Activated T-helper 1 cell treated with Interleukin-2 at 50 U/mL for 16 hours (primary cell): ENCODE results near the gene CEMP1.
"Not testable (repeated sequence)": the region's sequence is repeated elsewhere in the genome, so short reads cannot be mapped to it uniquely, and the experiment has no call there.

Source experiments
- DNase-seq: peaks from one replicate; pipeline ENCODE4 v3.0.0-alpha.2; 2020; ENCODE audit warnings: low read depth

CEMP1 gene

GRCh38 chr16:2535625-2536013 lies 4.4 kb upstream of the CEMP1 start:
- no peak for DNase-seq

- not testable (repeated sequence) for DNase-seq
Measured at GRCh38 chr16:2534335-2534734, 3.1 kb upstream of the CEMP1 start.

GRCh38 chr16:2533912-2534311 lies 2.7 kb upstream of the CEMP1 start:
- no peak for DNase-seq

GRCh38 chr16:2533142-2533755 lies 2.0 kb upstream of the CEMP1 start:
- not testable (repeated sequence) for DNase-seq

- DNase-seq = peak; percentile 42
Measured at GRCh38 chr16:2532494-2533141, 1.4 kb upstream of the CEMP1 start.

GRCh38 chr16:2531696-2532493 lies 687 bp upstream of the CEMP1 start:
- peak; percentile 96 for DNase-seq

GRCh38 chr16:2530629-2531318 lies 434 bp downstream of the CEMP1 start:
- DNase-seq = no peak

- no peak for DNase-seq
Measured at GRCh38 chr16:2529961-2530628, 1.1 kb downstream of the CEMP1 start.

- no peak for DNase-seq
Measured at GRCh38 chr16:2529061-2529931, 1.9 kb downstream of the CEMP1 start.

- no peak for DNase-seq
Measured at GRCh38 chr16:2528161-2529060, 2.8 kb downstream of the CEMP1 start.

- DNase-seq = no peak
Measured at GRCh38 chr16:2527784-2528100, 3.5 kb downstream of the CEMP1 start.

GRCh38 chr16:2527071-2527783 lies 4.0 kb downstream of the CEMP1 start:
- no peak for DNase-seq

GRCh38 chr16:2526135-2526534 lies 5.1 kb downstream of the CEMP1 start:
- DNase-seq = no peak

- DNase-seq = no peak
Measured at GRCh38 chr16:2524339-2524938, 6.8 kb downstream of the CEMP1 start.

- DNase-seq = no peak
Measured at GRCh38 chr16:2523801-2524231, 7.4 kb downstream of the CEMP1 start.

GRCh38 chr16:2520784-2521531 lies 10.2 kb downstream of the CEMP1 start:
- DNase-seq = peak; percentile 51

GRCh38 chr16:2520097-2520783 lies 11.0 kb downstream of the CEMP1 start, which contains the start of gene AMDHD2:
Gene AMDHD2 (plus strand): TSS chr16:2520371. CDS start chr16:2520459, 88 bp downstream.
- peak; percentile 84 for DNase-seq

GRCh38 chr16:2519711-2520080 lies 11.5 kb downstream of the CEMP1 start:
- no peak for DNase-seq
